Ishikawa (cell line): Measurements from ENCODE around the gene TENM3.

Experiments
- CEBPB ChIP-seq: IDR thresholded peaks from 2 replicates; pipeline ENCODE4 v1.6.1; 2012
- CREB1 ChIP-seq: IDR thresholded peaks from 2 replicates; pipeline ENCODE4 v1.6.1; 2012; ENCODE audit warnings: low read depth
- EGR1 ChIP-seq: IDR thresholded peaks from 2 replicates; pipeline ENCODE4 v1.6.1; 2012
- EP300 ChIP-seq: IDR thresholded peaks from 2 replicates; pipeline ENCODE4 v1.6.1; 2012; ENCODE audit warnings: borderline replicate concordance
- FOXM1 ChIP-seq: IDR thresholded peaks from 2 replicates; pipeline ENCODE4 v1.6.1; 2012; ENCODE audit warnings: low read depth, borderline replicate concordance
- MAX ChIP-seq: IDR thresholded peaks from 2 replicates; pipeline ENCODE4 v1.6.1; 2012
- NFIC ChIP-seq: IDR thresholded peaks from 2 replicates; pipeline ENCODE4 v1.6.1; 2012
- RAD21 ChIP-seq: IDR thresholded peaks from 2 replicates; pipeline ENCODE4 v1.6.1; 2012; ENCODE audit warnings: low read depth
- REST ChIP-seq: IDR thresholded peaks from 2 replicates; pipeline ENCODE4 v1.6.1; 2012; ENCODE audit warnings: low read depth, mild to moderate bottlenecking
- TAF1 ChIP-seq: IDR thresholded peaks from 2 replicates; pipeline ENCODE4 v1.6.1; 2012; ENCODE audit warnings: low read depth, mild to moderate bottlenecking
- TCF12 ChIP-seq: IDR thresholded peaks from 2 replicates; pipeline ENCODE4 v1.6.1; 2012; ENCODE audit warnings: low read depth
- TEAD4 ChIP-seq: IDR thresholded peaks from 2 replicates; pipeline ENCODE4 v1.6.1; 2012
- USF1 ChIP-seq: IDR thresholded peaks from 2 replicates; pipeline ENCODE4 v1.6.1; 2012
- YY1 ChIP-seq: IDR thresholded peaks from 2 replicates; pipeline ENCODE4 v1.6.1; 2012; ENCODE audit warnings: low read depth
- ZBTB7A ChIP-seq: IDR thresholded peaks from 2 replicates; pipeline ENCODE4 v1.6.1; 2012; ENCODE audit warnings: low read depth

The TENM3 gene

GRCh38 chr4:182254026-182254780, 11.0 kb downstream of the TENM3 start:
- no peak for TF ChIP-seq REST
- TF ChIP-seq TAF1 = no peak
- TF ChIP-seq EGR1 = no peak
- no peak for TF ChIP-seq ZBTB7A

- no peak for TF ChIP-seq EP300
- no peak for TF ChIP-seq TEAD4
- TF ChIP-seq CEBPB = no peak
- TF ChIP-seq FOXM1 = no peak
- TF ChIP-seq ZBTB7A = no peak
- no peak for TF ChIP-seq MAX
These were observed 12.4 kb downstream of the TENM3 start for GRCh38 chr4:182255441-182256190.

- TF ChIP-seq EP300 (no peak), TAF1 (no peak), CEBPB (no peak), CREB1 (no peak), REST (no peak), YY1 (no peak), MAX (no peak), EGR1 (no peak), USF1 (no peak), RAD21 (no peak), FOXM1 (no peak)
These were observed 13.8 kb downstream of the TENM3 start for GRCh38 chr4:182257016-182257415.

GRCh38 chr4:182257503-182257902, 14.3 kb downstream of the TENM3 start:
- no peak for TF ChIP-seq REST
- no peak for TF ChIP-seq TEAD4
- TF ChIP-seq CEBPB = no peak
- no peak for TF ChIP-seq RAD21
- no peak for TF ChIP-seq YY1
- TF ChIP-seq NFIC = no peak
- no peak for TF ChIP-seq EP300
- no peak for TF ChIP-seq CREB1

- TF ChIP-seq YY1 (no peak), REST (no peak), NFIC (no peak), TEAD4 (no peak), CREB1 (no peak), TAF1 (no peak), USF1 (no peak), TCF12 (no peak), CEBPB (no peak), MAX (no peak), RAD21 (no peak), ZBTB7A (no peak), EGR1 (no peak), FOXM1 (no peak), EP300 (no peak)
These were observed 15.3 kb downstream of the TENM3 start for GRCh38 chr4:182258441-182259000.
